GM18907 (cell line): ENCODE results near the gene TIAM2.
"Not testable (repeated sequence)": the region's sequence is repeated elsewhere in the genome, so short reads cannot be mapped to it uniquely, and the experiment has no call there.

Source experiments
- ATAC-seq: cut with Tn5 transposase; IDR thresholded peaks from one replicate; pipeline ENCODE4 v1.9.1; 2021; ENCODE audit warnings: mild to moderate bottlenecking, moderate library complexity; ENCODE audit not compliant: unreplicated experiment

The TIAM2 gene

GRCh38 chr6:155090166-155090565 is 95.1 kb downstream of the TIAM2 start:
- no peak for ATAC-seq

- ATAC-seq, result no peak
Measured at GRCh38 chr6:155091756-155092155, 96.6 kb downstream of the TIAM2 start.

DNA sequence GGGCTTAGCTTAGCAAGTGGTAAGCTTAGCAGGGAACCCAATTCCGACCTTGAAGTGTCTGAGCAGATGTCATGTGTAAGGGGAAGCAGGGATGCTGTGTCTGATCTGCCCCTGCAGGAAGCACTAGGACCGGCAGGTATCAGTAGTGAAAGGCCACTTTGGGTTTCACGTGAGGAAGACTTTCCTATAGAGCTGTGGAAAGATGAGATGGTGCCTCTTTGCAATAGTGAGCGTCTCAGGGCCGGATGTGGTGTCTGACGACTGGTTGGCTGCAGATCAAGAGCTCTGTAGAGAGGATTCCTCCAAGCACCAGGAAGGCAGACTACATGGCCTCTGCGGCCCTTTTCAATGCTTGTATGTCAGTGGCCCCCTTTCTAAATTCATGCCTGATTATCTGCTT is 98.3 kb downstream of the TIAM2 start:
- ATAC-seq, result no peak

- ATAC-seq, result no peak
Measured at GRCh38 chr6:155100087-155100486, 105.0 kb downstream of the TIAM2 start.

- no peak for ATAC-seq
Measured at GRCh38 chr6:155100591-155100990, 105.5 kb downstream of the TIAM2 start.

DNA sequence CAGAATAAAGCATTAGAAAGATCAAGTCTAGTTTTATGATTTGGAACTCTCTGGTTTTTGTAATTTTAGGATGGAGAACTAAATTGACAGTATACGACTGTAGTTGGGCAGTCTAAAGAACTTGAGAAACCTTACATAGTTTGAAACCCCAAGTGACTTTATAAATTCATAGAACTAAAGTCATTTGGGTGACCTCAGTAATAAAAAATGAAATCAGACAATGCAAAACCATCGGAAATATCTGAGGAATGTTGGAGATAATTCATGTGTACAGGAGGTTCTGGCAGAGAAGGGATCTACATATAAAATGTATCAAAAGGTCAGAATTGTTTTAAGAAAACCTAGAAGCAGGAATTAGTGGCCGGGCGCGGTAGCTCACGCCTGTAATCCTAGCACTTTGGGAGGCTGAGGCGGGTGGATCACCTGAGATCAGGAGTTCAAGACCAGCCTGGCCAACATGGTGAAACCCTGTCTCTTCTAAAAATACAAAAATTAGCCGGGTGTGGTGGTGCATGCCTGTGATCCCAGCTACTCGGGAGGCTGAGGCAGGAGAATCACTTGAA is 108.0 kb downstream of the TIAM2 start:
- ATAC-seq, result not testable (repeated sequence)

GRCh38 chr6:155103816-155104366 is 108.8 kb downstream of the TIAM2 start:
- no peak for ATAC-seq

DNA sequence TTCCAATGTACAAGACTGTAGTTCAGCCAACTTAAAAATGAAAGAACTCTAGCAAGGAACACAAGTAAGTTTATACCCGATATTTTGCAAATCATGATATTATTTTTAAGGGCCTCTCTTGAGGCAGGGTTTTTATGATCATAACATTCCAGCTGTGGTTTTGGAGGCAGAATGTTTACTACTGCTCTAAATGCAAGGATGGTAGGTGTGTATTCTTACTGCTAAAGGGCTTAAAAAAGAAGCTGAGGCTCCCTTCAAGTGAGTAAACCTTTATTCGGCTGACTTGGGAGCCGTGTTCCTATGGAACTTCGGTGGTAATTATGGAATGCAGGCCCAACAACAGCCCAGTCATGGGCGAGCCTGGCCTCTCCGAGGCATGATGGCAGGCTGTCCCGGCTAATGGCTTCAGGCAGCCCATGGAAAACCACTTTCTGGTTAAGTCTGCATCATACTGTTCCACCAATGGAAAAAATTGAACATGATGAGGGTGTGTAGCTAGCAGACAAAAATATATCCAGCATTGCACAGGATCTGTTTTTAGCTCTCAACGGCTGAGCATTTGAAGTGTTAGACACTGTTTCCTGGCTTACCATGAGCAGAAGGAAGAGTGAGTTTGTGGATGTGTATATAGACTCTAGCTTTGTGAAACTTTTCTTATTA is 111.5 kb downstream of the TIAM2 start:
- no peak for ATAC-seq

DNA sequence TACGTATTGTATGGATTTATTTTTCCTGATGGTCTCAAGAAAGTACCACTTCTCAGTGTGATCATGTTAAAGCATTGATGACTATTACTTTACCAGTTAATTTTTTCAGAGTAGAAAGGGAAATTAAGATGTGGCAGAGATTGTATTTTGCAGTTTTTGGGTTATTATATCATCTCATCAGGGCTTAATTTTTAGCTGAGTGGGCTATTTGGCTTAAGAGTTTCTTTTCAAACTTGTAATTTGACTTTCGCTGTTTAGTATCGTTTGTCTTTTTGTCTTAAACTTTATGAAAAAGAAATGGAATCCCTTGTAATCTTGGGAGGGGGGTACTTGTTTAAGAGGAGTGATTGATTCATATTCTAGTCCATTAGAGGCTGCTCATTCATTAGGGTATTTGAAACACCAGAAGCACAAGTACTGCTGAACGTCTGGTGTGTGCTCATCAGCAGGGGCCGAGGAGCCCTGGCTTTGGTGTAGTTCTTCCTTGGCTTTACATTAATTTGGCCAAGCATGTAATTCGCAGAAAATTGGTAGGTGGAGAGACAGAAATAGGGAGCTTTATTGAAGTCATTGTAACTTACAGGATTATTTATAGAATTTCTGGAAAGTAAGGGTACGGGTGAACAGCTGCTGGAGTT is 112.4 kb downstream of the TIAM2 start:
- ATAC-seq, result no peak

- no peak for ATAC-seq
Measured at GRCh38 chr6:155108070-155108820, 113.1 kb downstream of the TIAM2 start.

DNA sequence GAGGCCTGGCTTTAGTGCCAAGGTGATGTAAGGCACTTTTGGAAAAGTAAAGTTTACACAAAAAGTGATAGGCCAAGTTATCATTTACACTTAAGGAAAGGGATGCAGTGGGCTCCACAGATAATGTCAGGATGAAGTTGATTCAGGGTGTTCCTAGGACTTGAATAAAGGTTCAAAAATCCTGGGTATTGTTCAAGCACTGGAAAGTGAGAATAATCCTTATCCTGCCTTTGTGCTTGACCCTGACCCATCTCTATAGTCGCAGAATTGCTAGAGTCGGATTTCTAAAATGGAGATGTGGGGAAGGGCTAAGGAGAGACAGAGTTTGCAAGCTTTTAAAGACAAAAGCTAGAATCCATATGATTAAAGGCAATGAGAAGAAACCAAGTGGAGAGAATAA is 115.6 kb downstream of the TIAM2 start:
- ATAC-seq, result no peak

DNA sequence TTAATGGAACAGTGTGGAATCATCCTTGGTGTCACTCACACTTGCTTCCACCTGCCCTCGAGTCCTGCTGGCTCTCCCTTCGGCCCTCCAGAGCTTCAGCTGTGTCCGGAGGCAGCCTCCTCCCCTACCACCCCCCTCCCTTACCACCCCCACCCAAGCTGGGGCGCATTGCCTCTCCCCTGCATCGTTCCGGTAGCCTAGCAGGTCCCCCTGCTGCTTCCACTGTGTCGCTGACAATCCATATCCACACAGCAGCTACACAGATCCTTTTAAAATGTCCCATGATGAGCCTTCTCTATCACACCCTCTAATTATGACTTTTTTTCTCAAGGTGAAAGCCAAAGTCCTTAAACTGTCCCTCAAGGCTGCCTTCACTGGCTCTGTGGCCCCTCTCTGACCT is 117.6 kb downstream of the TIAM2 start:
- ATAC-seq, result no peak

- no peak for ATAC-seq
Measured at GRCh38 chr6:155115893-155116570, 120.9 kb downstream of the TIAM2 start.

DNA sequence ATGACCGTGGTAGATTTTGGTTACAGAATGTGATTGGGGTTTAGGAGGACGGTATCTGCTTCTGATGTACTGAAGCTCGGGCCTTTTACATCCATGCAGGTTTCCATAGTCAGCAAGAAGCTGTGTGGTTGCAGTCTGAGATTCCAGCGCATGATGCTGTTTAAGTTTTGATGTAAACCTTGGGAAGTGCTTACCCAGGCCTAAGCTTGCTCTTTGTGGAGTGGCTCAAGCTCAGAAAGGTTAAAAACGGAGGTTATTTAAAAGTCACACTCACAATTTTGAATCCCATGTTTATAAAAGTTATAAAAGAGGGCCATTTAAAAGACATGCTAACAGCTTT is 121.4 kb downstream of the TIAM2 start:
- ATAC-seq, result no peak

- no peak for ATAC-seq
Measured at GRCh38 chr6:155117256-155117655, 122.1 kb downstream of the TIAM2 start.

- no peak for ATAC-seq
Measured at GRCh38 chr6:155117785-155118184, 122.7 kb downstream of the TIAM2 start.

DNA sequence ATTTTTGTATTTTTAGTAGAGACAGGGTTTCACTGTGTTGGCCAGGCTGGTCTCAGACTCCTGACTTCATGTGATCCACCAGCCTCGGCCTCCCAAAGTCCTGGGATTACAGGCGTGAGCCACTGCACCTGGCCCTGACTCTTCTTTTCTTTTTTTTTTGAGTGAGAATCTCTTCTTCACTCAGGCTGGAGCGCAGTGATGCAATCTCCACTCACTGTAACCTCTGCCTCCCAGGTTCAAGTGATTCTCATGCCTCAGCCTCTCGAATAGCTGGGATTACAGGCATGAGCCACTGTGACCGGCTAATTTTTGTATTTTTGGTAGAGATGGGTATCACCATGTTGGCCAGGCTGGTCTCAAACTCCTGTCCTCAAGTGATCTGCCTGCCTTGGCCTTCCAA is 124.1 kb downstream of the TIAM2 start:
- not testable (repeated sequence) for ATAC-seq

DNA sequence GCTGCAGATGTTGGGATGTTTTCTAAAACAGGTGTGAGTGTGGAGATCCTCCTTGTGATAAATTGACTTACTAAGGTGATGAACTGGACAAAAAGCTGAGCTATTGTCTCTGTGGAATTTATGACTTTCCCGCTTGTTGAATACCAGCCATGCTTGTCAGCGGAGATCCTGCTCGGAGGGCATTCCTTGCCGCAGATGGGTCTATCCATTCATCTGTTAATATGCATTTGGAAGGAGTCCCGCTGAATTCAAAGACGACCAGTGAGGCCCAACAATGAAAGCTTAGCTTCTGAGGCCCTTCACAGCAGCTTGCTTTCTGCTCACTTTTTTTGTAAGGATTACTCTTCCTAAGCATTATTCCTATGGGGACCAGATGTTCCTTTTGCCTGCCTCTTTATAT is 124.9 kb downstream of the TIAM2 start:
- no peak for ATAC-seq

DNA sequence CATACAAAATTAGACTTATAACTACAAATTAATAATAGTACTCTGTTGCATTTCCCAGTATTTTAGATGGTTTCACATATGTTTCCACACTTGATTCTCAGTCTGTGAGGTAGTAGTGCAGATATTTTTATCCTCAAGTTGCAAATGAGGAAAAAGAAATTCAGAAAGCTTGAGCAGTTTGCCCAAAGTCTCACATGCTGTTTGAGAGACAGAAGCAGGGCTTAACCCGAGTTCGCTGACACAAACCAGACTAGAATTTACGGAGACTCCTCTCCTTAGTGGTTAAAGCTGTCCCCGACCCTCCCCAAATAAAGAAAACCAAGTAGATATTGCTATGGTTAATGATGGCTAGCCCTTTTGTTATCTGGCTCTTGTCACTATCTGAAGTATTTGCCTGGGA is 126.2 kb downstream of the TIAM2 start:
- ATAC-seq, result no peak

DNA sequence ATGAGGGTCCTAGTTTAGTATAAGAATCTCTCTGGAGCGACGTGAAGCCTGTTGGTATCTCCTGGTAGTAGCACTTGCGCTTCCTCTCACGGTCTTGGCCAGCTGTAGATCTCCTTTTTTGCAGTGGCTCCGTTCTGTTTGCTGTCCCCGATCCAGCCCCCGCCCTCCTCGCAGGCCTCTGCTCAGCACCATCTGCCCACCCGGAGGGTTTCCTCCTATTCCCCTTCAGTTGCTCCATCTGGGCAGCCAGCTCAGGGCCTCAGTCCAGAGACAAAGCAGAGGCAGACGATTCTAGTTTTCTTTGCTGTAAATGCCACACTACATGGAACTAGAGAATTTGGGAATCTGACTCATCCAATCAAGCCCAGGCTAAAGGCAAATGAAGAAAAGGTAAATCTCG is 126.6 kb downstream of the TIAM2 start:
- ATAC-seq, result no peak
